Hepatocyte (in vitro differentiated cells): Measurements from ENCODE around the gene SKIDA1. TPM values are rescaled to one million over a fixed set of nuclear protein-coding genes. Genes with fewer than 3 reads are reported as not detected.

Experiments
- DNase-seq: peaks from one replicate; pipeline ENCODE4 v3.0.0-alpha.2; 2016; ENCODE audit warnings: low spot score
- H2AFZ ChIP-seq: fragments of 200-600 bp; sonication (generic); 2 replicates; pipeline ENCODE4 v1.6.0; 2016; ENCODE audit warnings: antibody characterized with exemption, mild to moderate bottlenecking
- H3K27ac ChIP-seq: fragments of 200-600 bp; sonication (generic); 2 replicates; pipeline ENCODE4 v1.5.1; 2016; ENCODE audit warnings: mild to moderate bottlenecking
- H3K27me3 ChIP-seq: fragments of 200-600 bp; sonication (generic); 2 replicates; pipeline ENCODE4 v1.6.1; 2016
- H3K36me3 ChIP-seq: fragments of 200-600 bp; sonication (generic); replicated peaks from 2 replicates; pipeline ENCODE4 v1.5.1; 2016; ENCODE audit warnings: low read depth; ENCODE audit not compliant: insufficient read depth
- H3K4me1 ChIP-seq: fragments of 200-600 bp; sonication (generic); 2 replicates; pipeline ENCODE4 v1.5.1; 2016; ENCODE audit warnings: mild to moderate bottlenecking, moderate library complexity; ENCODE audit not compliant: insufficient read depth
- H3K4me2 ChIP-seq: fragments of 200-600 bp; sonication (generic); 2 replicates; pipeline ENCODE4 v1.6.0; 2016
- H3K4me3 ChIP-seq: fragments of 200-600 bp; sonication (generic); 2 replicates; pipeline ENCODE4 v1.5.1; 2016; ENCODE audit warnings: mild to moderate bottlenecking
- H3K79me2 ChIP-seq: fragments of 200-600 bp; sonication (generic); 2 replicates; pipeline ENCODE4 v1.6.0; 2017; ENCODE audit warnings: mild to moderate bottlenecking
- H3K9me2 ChIP-seq: fragments of 200-600 bp; sonication (generic); replicated peaks from 2 replicates; pipeline ENCODE4 v1.6.0; 2017; ENCODE audit warnings: mild to moderate bottlenecking; ENCODE audit not compliant: insufficient read depth
- H3K9me3 ChIP-seq: fragments of 200-600 bp; sonication (generic); 2 replicates; pipeline ENCODE4 v1.5.1; 2016; ENCODE audit warnings: low read depth, mild to moderate bottlenecking
- H4K20me1 ChIP-seq: fragments of 200-600 bp; sonication (generic); 2 replicates; pipeline ENCODE4 v1.6.0; 2016; ENCODE audit warnings: mild to moderate bottlenecking; ENCODE audit not compliant: insufficient read depth, poor library complexity, severe bottlenecking
- EZH2 ChIP-seq: fragments of 200-600 bp; sonication (generic); IDR thresholded peaks from 2 replicates; pipeline ENCODE4 v1.6.1; 2016; ENCODE audit warnings: antibody characterized with exemption, mild to moderate bottlenecking, borderline replicate concordance
- EZH2phosphoT487 ChIP-seq: fragments of 200-600 bp; sonication (generic); IDR thresholded peaks from one replicate; pipeline ENCODE4 v1.6.1; 2018; ENCODE audit warnings: antibody characterized with exemption, mild to moderate bottlenecking, low read depth, moderate library complexity; ENCODE audit not compliant: unreplicated experiment, severe bottlenecking
- WGBS: methylation state at CpG from one replicate; pipeline ENCODE4 v1.1.6; 2016; ENCODE audit warnings: low lambda C conversion rate; ENCODE audit errors: missing lambda C conversion rate; 5-methylcytosine and 5-hydroxymethylcytosine counted together
- polyA plus RNA-seq: library from polyadenylated mRNA; unstranded; fragments of >200 nt; fragmentation: Nextera tagmentation; extraction: Ambion mirVana; gene quantifications from 2 replicates; pipeline ENCODE4 v1.2.1, GENCODE V29; 2016
- total RNA-seq: library from RNA; depleted of rRNA; stranded (reverse); fragments of >200 nt; gene quantifications from 2 replicates; pipeline ENCODE4 v1.2.3, GENCODE V29; 2014
- TF ChIP-seq, protein P1 (sequence below): fragments of 200-600 bp; sonication (generic); IDR thresholded peaks from 2 replicates; pipeline ENCODE4 v1.5.1; 2016; ENCODE audit warnings: antibody characterized with exemption, mild to moderate bottlenecking; ENCODE audit not compliant: poor library complexity

Gene SKIDA1
- total and polyA plus RNA-seq, 2 experiments from 2014 or later = 0.68 to 2.3 TPM

- Histone ChIP-seq H3K4me1 (no peaks in the 10 kb centered on the region), H3K27ac (no peak overlapping the region), H2AFZ (no peak overlapping the region), H3K36me3 (no peaks in the 10 kb centered on the region), H3K9me2 (no peaks in the 10 kb centered on the region), H3K4me3 (no peak overlapping the region), H3K9me3 (no peaks in the 10 kb centered on the region), H3K79me2 (no peaks in the 10 kb centered on the region), H4K20me1 (no peaks in the 10 kb centered on the region), H3K27me3 (no peaks in the 10 kb centered on the region), H3K4me2 (no peak overlapping the region)
- DNase-seq = no peak
- WGBS = 53% methylated on average over 6 of the region's 6 CpGs
- TF ChIP-seq EZH2 (no peak), EZH2phosphoT487 (no peak)
- TF ChIP-seq, protein P1, sequence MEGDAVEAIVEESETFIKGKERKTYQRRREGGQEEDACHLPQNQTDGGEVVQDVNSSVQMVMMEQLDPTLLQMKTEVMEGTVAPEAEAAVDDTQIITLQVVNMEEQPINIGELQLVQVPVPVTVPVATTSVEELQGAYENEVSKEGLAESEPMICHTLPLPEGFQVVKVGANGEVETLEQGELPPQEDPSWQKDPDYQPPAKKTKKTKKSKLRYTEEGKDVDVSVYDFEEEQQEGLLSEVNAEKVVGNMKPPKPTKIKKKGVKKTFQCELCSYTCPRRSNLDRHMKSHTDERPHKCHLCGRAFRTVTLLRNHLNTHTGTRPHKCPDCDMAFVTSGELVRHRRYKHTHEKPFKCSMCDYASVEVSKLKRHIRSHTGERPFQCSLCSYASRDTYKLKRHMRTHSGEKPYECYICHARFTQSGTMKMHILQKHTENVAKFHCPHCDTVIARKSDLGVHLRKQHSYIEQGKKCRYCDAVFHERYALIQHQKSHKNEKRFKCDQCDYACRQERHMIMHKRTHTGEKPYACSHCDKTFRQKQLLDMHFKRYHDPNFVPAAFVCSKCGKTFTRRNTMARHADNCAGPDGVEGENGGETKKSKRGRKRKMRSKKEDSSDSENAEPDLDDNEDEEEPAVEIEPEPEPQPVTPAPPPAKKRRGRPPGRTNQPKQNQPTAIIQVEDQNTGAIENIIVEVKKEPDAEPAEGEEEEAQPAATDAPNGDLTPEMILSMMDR = no peak
These were observed 37.1 kb downstream of the SKIDA1 start for GRCh38 chr10:21488246-21488956.

GRCh38 chr10:21487416-21488180, 37.9 kb downstream of the SKIDA1 start:
- no peaks in the 10 kb centered on the region for H3K4me1 ChIP-seq
- DNase-seq = no peak
- no peaks in the 10 kb centered on the region for H4K20me1 ChIP-seq
- H3K9me2 ChIP-seq = no peaks in the 10 kb centered on the region
- no peaks in the 10 kb centered on the region for H3K79me2 ChIP-seq
- TF ChIP-seq EZH2 (no peak), EZH2phosphoT487 (no peak)
- TF ChIP-seq, protein P1 = no peak
- H3K27ac ChIP-seq = no peak overlapping the region
- no peak overlapping the region for H2AFZ ChIP-seq
- H3K4me3 ChIP-seq = no peak overlapping the region
- H3K9me3 ChIP-seq = no peaks in the 10 kb centered on the region
- no peak overlapping the region for H3K4me2 ChIP-seq
- 97% methylated on average over 10 of the region's 10 CpGs for WGBS
- H3K36me3 ChIP-seq = no peaks in the 10 kb centered on the region
- no peaks in the 10 kb centered on the region for H3K27me3 ChIP-seq

DNA sequence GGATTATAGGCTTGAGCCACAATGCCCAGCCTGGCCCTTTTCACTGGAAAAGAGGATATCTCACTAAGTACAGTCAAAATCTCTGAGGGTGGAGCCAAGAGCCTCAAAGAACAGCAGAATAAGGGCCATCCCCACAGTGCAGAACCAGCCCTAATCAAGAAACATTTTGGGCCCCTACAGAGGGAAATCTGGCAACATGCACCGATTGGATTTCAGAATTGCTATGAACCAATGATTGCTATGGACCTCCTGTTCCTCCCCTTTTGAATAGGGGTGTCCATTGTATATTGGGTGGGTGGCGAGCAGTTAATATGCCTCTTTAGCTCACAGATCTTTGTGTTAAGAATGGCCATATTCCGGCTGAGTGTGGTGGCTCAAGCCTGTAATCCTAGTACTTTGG, 42.7 kb downstream of the SKIDA1 start:
- Histone ChIP-seq H3K4me1 (no peaks in the 10 kb centered on the region), H3K27me3 (no peaks in the 10 kb centered on the region), H3K27ac (no peak overlapping the region), H3K79me2 (no peaks in the 10 kb centered on the region), H3K9me3 (no peaks in the 10 kb centered on the region), H4K20me1 (no peaks in the 10 kb centered on the region), H2AFZ (no peak overlapping the region), H3K9me2 (no peaks in the 10 kb centered on the region), H3K4me2 (no peak overlapping the region), H3K4me3 (no peak overlapping the region), H3K36me3 (no peaks in the 10 kb centered on the region)
- TF ChIP-seq EZH2 = no peak
- TF ChIP-seq, protein P1 = no peak
- no peak for DNase-seq
- WGBS = 94% methylated on average over 3 of the region's 3 CpGs
